GM06990 (cell line): ENCODE data around the gene SLC23A2.

Experiments used
- DNase-seq: peaks from one replicate; pipeline ENCODE4 v3.0.0-alpha.2; 2011; ENCODE audit not compliant: insufficient read length; ENCODE audit errors: extremely low read depth
- H3K27me3 ChIP-seq: replicated peaks from 2 replicates; pipeline ENCODE4 v1.6.0; 2011; ENCODE audit warnings: low read length; ENCODE audit not compliant: control insufficient read depth, insufficient read depth
- H3K36me3 ChIP-seq: 2 replicates; pipeline ENCODE4 v1.5.1; 2011; ENCODE audit warnings: low read length; ENCODE audit not compliant: control insufficient read depth, insufficient read depth
- H3K4me3 ChIP-seq: replicated peaks from 2 replicates; pipeline ENCODE4 v1.5.1; 2011; ENCODE audit warnings: low read depth, mild to moderate bottlenecking, control low read depth, low read length
- TF ChIP-seq, protein P1 (sequence below): IDR thresholded peaks from 2 replicates; pipeline ENCODE4 v1.5.1; 2011; ENCODE audit warnings: low read length, control low read depth, mild to moderate bottlenecking, inconsistent platforms; ENCODE audit not compliant: insufficient read depth, poor library complexity, severe bottlenecking

Gene SLC23A2

DNA sequence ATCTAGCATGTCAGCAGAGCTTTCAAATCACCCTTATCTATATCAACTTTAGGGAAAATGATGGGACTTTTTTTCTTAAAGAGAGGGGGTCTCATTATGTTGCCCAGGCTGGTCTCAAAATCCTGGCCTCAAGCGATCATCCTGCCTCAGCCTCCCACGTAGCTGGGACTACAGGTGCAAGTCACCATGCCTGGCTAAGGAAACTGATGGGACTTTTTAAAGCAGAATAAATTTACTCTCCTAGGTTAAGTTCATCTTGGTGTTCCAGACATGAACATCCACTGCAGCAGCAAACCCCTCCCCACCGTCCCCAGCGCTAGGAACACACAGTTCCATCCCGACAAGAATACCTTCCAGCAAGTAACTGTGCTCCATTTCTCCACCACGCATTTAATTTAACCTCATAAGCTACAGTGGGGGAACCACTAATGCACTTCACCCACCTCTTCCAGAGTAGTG lies 64.9 kb downstream of the SLC23A2 start:
- H3K27me3 ChIP-seq, result no peaks in the 10 kb centered on the region
- no peak for DNase-seq
- TF ChIP-seq, protein P1, sequence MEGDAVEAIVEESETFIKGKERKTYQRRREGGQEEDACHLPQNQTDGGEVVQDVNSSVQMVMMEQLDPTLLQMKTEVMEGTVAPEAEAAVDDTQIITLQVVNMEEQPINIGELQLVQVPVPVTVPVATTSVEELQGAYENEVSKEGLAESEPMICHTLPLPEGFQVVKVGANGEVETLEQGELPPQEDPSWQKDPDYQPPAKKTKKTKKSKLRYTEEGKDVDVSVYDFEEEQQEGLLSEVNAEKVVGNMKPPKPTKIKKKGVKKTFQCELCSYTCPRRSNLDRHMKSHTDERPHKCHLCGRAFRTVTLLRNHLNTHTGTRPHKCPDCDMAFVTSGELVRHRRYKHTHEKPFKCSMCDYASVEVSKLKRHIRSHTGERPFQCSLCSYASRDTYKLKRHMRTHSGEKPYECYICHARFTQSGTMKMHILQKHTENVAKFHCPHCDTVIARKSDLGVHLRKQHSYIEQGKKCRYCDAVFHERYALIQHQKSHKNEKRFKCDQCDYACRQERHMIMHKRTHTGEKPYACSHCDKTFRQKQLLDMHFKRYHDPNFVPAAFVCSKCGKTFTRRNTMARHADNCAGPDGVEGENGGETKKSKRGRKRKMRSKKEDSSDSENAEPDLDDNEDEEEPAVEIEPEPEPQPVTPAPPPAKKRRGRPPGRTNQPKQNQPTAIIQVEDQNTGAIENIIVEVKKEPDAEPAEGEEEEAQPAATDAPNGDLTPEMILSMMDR, result no peak
- H3K36me3 ChIP-seq, result no peaks in the 10 kb centered on the region; the same call in 1 of the 2 replicates
- H3K4me3 ChIP-seq, result no peak overlapping the region

DNA sequence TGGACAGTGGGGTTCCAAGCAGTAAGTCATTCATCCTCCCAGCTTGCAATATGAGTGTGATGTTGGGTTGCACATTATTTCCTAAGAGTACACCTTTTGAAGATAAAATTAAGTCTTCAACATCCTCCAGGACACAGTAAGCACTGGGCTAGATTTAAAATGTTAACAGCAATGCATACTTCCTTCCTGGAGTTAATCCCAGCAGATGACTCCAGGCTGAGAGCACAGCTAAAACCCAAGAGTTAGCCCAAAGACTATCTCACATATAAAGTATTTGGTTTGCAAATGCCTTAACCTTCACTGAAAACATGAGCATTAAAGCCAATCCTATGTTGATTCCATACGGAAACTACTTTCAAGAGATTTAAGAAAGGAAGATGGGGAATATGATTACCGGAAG lies 69.2 kb downstream of the SLC23A2 start:
- no peak overlapping the region for H3K4me3 ChIP-seq
- H3K27me3 ChIP-seq, result no peaks in the 10 kb centered on the region
- TF ChIP-seq, protein P1, result no peak
- no peak for DNase-seq
- H3K36me3 ChIP-seq, result no peaks in the 10 kb centered on the region; the same call in 1 of the 2 replicates

DNA sequence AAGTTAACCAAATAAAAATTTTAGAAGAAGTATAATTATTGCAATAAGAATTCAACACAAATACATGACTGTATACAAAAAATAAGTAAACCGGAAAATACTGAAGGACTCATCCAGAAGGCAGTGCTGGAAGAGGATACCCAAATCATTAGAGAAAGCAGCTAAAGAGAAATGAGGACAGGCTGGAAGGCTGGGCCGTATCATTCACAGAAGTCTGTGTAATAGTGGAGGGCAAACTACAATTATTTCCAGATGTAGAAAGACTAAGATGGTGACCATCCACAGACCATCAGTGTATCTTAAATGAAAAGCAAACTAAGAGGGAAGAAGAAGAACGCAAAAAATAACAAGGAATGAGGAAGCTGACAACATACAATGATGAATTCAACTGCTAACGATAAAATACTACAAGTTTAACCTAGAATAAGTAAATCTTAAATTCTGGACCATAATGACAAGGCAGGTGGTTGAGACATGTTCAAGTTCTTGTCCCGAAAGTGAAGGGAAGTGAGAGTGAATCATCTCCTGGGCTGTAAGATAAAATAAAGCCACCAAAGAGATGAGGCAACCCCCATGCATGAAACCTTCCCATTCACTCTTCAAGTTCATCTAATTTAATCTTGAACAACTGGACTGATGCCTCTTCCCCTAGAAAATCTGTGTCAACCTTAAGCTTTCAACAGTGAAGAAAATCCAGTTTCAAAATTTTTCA lies 71.5 kb downstream of the SLC23A2 start:
- no peak for DNase-seq
- Histone ChIP-seq H3K36me3 (no peaks in the 10 kb centered on the region; the same call in 1 of the 2 replicates), H3K4me3 (no peak overlapping the region), H3K27me3 (no peaks in the 10 kb centered on the region)
- TF ChIP-seq, protein P1, result no peak

DNA sequence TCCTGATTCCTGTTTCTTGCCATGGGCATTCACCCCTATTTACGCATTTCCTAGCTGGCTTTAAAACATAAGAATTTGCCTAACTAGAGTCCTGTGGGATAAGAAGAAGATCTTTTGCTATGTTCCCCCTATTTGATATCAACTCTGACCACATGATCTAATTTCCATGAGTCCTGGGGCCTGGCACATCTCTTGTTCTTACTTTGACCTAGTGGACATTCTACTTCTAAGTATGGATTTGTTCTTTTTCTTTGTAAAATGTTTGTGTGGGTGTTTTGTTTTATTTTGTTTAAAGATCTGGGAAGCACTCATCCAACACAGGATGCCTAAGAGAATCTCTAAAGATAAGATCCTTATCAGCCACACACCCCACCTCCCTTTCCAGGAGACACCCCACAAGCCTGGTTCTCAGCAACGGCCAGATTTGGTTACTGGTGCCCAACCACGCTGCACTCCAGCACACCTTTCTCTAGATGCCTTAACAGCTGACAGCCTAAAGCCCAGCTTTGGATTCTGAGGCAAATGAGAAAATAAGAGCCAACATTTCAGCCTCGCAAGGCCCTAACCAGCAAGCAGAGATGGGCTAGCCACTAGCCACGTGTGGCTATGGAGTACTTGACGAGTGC lies 74.7 kb downstream of the SLC23A2 start:
- H3K4me3 ChIP-seq, result no peak overlapping the region
- H3K27me3 ChIP-seq, result no peaks in the 10 kb centered on the region
- TF ChIP-seq, protein P1, result no peak
- no peaks in the 10 kb centered on the region for H3K36me3 ChIP-seq
- DNase-seq, result no peak

DNA sequence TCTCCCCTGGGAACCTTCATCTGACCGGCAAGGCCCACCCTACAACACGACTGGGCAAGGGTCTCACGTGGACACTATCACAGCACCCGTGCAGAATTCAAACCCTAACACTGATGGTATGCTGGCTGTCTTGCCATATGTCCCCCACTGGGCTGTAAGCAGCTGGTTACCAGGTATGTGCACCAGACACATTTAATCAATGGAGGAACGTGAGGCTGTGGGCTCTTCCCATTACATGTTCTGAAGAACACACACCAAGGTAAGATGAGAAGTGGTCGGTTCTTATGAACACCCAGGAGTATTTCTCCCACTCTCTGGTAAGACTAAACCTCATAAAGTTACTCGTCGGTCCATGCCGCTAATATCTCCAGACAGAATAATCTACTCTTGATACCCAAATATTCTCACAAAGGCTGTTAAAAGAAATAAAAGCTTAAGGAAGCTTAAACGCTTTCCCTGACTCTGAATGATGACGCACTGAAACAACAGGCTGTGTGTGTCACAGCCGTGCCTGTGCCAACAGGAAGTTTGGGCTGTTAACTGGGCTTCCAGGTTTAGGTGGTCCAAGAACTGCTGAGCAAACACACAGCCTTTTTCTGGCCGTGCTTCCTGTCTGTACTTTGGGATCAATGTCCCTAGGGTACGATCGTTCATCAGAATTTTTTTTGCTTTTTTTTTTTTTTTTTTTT lies 75.3 kb downstream of the SLC23A2 start:
- H3K27me3 ChIP-seq, result no peaks in the 10 kb centered on the region
- H3K36me3 ChIP-seq, result no peaks in the 10 kb centered on the region
- no peak for DNase-seq
- H3K4me3 ChIP-seq, result no peak overlapping the region
- TF ChIP-seq, protein P1, result no peak
